Rectal smooth muscle tissue (tissue), 1 donor: ENCODE data around the gene VRK2.

Experiments
- H3K27ac ChIP-seq: one replicate; pipeline ENCODE4 v1.7.0; 2013; ENCODE audit warnings: low read depth, low read length, inconsistent platforms
- H3K27me3 ChIP-seq: one replicate; pipeline ENCODE4 v1.7.0; 2013; ENCODE audit warnings: low read length; ENCODE audit not compliant: control insufficient read depth, insufficient read depth
- H3K36me3 ChIP-seq: one replicate; pipeline ENCODE4 v1.7.0; 2013; ENCODE audit warnings: low read length; ENCODE audit not compliant: control insufficient read depth, insufficient read depth
- H3K4me1 ChIP-seq: one replicate; pipeline ENCODE4 v1.7.0; 2013; ENCODE audit warnings: low read length; ENCODE audit not compliant: control insufficient read depth, insufficient read depth
- H3K4me3 ChIP-seq: one replicate; pipeline ENCODE4 v1.7.0; 2013; ENCODE audit warnings: low read length
- H3K9ac ChIP-seq: one replicate; pipeline ENCODE4 v1.7.0; 2013; ENCODE audit warnings: low read length

The VRK2 gene

DNA sequence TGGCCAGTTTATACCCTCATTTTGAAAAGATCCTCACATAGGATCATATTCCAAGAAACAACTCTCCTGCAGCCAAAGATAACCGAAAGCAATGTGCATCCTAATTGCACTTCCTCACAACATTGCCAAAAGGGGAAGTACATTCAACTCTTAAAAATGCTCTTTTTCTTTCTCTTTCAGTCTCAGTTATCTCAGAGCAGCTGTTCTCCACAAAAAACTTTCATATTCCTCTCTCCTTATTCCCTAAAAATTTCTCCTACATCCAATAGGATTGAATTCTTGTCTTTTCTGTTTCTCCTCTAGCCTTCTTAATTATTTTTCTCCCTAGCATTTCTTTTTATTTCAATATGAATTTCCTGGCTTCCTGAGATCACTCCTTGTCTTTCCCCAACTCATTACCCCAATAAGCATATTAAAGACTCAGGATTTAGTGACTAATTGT, 7.4 kb upstream of the VRK2 start:
- no peak overlapping the region for H3K4me3 ChIP-seq
- H3K27ac ChIP-seq, result no peak overlapping the region

DNA sequence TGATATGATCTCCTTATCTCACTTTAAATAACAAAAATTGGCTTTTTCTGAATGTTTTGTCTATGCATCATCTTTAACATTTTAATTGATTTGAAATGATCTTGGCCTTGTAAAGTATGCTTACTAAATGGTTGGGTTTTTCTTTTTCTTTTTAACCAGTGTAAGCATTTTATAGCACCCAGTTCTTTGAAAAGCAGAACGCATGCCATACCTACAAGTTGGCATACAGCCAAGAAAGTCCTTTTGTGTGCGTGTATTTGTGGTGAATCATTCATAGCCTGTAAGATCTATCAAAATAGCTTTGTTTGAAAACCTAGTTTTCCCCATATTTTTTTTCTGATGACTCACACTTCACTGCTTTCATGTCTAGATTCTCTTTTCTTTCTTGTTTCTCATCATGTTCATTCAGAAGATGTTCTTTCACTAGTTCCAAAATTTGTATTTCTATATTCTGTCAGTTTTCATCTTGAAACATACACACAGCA, 4.1 kb upstream of the VRK2 start:
- Histone ChIP-seq H3K4me1 (peaks cover 6% of the 10 kb centered on the region), H3K27ac (no peak overlapping the region), H3K27me3 (no peaks in the 10 kb centered on the region), H3K4me3 (no peak overlapping the region), H3K36me3 (no peaks in the 10 kb centered on the region), H3K9ac (no peak overlapping the region)

More for the DNA sequence above, 7.4 kb upstream of the VRK2 start:
- H3K9ac ChIP-seq, result no peak overlapping the region
- no peaks in the 10 kb centered on the region for H3K4me1 ChIP-seq
- H3K27me3 ChIP-seq, result no peaks in the 10 kb centered on the region
- H3K36me3 ChIP-seq, result no peaks in the 10 kb centered on the region

DNA sequence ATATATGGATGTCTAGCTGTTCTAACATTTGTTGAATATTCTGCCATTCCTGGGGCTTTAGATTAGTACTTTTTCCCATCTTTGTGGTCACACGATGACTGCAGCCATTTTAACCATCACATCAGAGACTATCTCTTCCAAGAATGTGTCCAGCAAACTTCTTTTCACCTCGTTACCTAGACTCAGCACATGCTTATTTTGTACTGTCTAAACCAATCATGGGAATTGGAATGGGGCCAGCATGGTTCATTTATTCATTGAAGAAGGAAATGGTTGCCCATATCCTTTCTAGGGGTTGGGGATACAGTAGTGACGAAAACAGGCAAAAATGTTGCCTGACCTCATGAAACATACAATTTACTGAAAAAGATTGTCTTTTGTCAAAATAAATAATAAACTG, 2.5 kb upstream of the VRK2 start:
- Histone ChIP-seq H3K27ac (no peak overlapping the region), H3K9ac (no peak overlapping the region), H3K4me1 (peaks cover 6% of the 10 kb centered on the region), H3K27me3 (no peaks in the 10 kb centered on the region), H3K36me3 (no peaks in the 10 kb centered on the region), H3K4me3 (no peak overlapping the region)

DNA sequence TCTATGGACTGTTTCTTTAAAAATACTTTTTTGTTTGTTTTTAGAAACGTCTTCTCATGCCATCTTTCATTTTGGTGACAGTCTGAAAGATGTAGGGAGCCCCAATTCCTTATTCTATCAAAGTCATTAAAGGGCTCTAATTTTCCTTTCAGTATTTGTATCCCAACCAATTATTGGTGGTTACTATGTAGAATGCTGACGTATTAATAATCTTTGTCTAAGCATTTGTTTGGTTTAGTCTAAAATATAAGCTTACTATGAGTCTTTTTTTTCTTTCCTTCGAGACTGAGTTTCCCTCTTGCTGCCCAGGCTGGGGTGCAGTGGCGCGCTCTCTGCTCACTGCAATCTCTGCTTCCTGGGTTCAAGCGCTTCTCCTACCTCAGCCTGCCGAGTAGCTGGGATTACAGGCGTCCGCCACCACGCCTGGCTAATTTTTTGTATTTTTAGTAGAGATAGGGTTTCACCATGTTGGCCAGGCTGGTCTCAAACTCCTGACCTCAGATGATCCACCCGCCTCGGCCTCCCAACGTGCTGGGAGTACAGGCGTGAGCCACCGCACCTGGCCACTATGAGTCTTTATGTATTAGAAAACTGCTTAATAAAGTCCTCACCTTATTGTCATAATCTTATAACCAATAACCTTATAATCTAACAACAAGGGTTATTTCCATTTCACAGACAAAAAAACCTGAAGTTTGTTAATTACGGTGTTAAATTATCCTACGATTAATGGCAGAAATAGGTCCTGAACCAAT, 849 bp upstream of the VRK2 start:
- peak overlapping the region; percentile 76 for H3K9ac ChIP-seq
- H3K4me3 ChIP-seq, result peak overlapping the region; percentile 90
- H3K27me3 ChIP-seq, result no peaks in the 10 kb centered on the region
- peak overlapping the region; percentile 92 for H3K27ac ChIP-seq
- H3K4me1 ChIP-seq, result peaks cover 6% of the 10 kb centered on the region
- H3K36me3 ChIP-seq, result no peaks in the 10 kb centered on the region

DNA sequence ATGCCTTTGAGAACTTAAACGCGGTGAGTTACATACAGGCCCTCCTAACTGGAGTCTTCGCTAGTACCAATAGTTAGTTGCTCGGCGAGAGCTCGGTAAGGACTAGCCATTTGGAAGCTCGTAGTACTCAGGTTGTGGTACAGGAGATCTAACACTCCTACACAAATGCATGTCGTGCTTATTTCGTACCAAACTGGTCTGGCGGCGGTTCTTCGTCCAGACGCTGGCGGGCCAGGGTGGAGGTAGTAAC, 346 bp upstream of the VRK2 start:
- Histone ChIP-seq H3K4me3 (peak overlapping the region; percentile 90), H3K36me3 (no peaks in the 10 kb centered on the region), H3K9ac (peak overlapping the region; percentile 76), H3K4me1 (peaks cover 6% of the 10 kb centered on the region), H3K27me3 (no peaks in the 10 kb centered on the region), H3K27ac (peak overlapping the region; percentile 92)

DNA sequence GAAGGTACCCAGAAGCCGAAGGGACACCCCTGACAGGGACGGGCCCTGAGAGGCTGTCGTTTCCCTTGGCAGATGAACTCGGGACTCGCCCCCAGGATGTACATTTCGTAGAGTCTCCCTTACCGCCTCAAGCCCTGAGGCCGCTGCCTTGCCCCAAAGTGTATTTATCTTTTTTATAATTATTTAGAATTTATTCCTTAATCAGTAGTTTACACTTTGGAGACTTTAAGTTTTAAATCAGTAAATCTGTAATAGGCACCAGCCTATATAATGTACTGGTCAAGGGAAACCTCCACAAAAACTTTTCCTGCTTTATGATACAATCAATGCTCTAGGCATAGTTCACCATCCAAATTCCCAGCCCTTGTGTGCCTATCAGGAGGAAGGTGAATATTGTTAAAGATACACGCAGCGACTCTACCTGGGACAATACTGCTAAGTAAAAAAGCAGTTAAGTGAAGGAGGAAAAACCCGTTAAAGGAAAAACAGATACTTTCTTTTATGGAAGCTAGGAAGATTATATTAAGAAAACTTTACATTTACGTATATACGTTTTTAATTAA, 848 bp downstream of the VRK2 start:
- Histone ChIP-seq H3K4me1 (peaks cover 6% of the 10 kb centered on the region), H3K4me3 (peak overlapping the region; percentile 90), H3K9ac (peak overlapping the region; percentile 76), H3K36me3 (no peaks in the 10 kb centered on the region), H3K27me3 (no peaks in the 10 kb centered on the region), H3K27ac (peak overlapping the region; percentile 92)

DNA sequence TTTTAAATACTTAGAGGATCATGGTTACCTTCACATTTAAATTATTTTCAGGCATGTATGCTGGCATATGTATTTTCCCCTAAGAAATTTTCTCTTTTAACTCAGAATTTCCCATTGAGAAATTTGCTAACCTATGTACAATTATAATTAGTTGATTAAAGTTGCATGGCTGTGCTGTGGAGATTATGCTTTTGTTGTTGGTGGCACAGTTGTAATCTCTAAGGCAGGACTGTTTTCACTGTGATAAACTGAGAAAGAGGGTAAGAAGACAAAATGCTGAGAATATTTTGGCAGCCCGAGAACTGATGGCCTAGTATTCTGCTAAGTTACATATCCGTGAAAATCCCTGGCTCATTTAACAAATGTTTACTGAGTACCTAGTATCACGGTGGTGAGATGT, 1.4 kb downstream of the VRK2 start:
- Histone ChIP-seq H3K27me3 (no peaks in the 10 kb centered on the region), H3K36me3 (no peaks in the 10 kb centered on the region), H3K4me3 (no peak overlapping the region), H3K9ac (no peak overlapping the region), H3K27ac (no peak overlapping the region), H3K4me1 (peaks cover 6% of the 10 kb centered on the region)

DNA sequence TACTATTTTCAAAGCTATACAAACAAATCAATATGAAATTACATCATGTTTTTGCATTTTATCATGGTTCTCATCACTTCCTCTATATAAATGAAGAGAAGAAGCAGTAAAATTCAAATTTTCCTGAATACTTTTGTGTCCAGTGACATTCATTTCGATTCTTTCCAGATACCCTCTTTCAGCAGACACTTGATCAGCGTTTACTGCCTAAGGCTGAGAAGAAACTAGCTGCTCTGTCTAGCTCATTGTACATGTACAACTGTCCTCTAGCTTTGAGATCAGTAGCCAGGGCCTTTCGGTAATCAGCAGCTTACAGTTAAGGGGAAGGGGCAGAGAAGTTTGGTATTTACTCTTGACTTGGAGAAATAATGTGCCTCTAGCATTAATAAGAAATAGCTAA, 4.8 kb downstream of the VRK2 start:
- H3K4me3 ChIP-seq, result no peak overlapping the region
- no peaks in the 10 kb centered on the region for H3K27me3 ChIP-seq
- H3K27ac ChIP-seq, result no peak overlapping the region
- H3K9ac ChIP-seq, result no peak overlapping the region
- no peaks in the 10 kb centered on the region for H3K36me3 ChIP-seq
- H3K4me1 ChIP-seq, result no peaks in the 10 kb centered on the region

DNA sequence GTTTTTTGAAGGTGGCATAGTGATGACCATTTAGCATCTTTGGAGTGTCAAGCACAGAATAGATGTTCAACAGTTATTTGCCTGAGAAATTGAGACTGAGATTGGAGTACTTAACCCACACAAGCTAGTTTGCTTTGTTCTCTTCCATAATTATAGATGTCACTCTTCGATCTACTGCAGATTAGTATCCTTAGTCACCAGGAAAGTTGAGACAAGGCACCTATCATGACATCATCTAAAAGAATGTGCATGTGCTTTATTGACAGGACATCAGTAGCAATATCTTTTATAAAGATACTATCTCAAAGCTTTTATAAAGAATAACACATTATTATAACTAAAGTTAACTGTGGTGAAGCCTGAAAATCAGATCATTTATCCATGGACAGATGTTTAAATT, 6.4 kb downstream of the VRK2 start:
- Histone ChIP-seq H3K4me1 (no peaks in the 10 kb centered on the region), H3K4me3 (no peak overlapping the region), H3K36me3 (no peaks in the 10 kb centered on the region), H3K27ac (no peak overlapping the region), H3K27me3 (no peaks in the 10 kb centered on the region), H3K9ac (no peak overlapping the region)

DNA sequence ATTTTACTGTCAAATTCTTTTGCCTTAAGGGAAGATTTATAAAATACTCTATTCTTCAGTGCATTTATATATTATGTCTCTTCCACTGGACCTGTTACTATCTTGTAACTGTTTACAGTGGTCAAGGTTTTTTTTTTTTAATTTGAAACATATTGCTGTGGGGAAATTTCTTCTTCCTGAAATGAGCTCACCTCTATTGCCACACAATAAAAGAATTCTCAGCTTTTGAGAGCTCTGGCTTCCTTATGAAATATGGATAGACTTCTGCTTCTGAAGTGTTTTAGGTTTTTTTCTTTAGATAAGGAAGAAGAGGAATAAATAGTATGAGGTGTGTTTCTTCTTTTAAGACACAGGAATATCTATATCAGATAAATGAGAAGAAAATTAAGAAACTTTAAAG, 7.7 kb downstream of the VRK2 start:
- Histone ChIP-seq H3K27me3 (no peaks in the 10 kb centered on the region), H3K36me3 (no peaks in the 10 kb centered on the region), H3K4me3 (no peak overlapping the region), H3K27ac (no peak overlapping the region), H3K4me1 (no peaks in the 10 kb centered on the region), H3K9ac (no peak overlapping the region)

DNA sequence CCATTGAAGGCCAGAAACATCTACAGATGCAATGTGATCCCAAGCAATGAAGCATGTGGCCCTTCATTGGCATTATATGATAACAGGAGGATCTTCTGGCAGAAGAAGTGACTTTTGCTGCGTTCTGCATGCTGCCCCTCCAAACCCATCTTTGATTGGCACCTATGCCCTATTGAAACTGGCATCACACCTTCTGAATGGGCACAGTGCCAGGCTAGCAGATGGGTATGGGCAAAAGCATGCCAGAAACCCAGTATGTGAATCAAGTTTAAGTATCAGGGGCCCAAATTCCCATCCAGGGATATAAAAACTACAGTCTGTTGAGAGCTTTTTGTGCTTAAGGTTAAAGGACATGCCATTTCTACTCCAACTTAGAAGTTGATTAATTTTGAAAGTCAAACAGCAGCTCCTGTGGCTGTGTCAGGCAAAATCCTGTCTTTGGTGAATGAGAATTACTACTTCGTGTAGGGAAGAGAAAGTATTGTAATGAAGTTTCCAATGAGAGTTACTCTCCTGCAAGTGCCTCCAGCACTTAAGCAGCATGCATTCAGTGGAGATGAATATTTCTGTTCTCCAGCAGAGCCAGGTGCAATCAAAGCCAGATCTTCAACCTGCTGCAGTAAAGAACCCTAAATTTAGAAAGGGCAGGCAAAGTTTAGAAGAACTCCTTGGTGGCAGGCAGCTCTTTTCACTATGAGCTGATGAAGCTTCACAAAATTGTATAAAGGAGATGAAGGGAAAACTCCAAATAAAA, 8.6 kb downstream of the VRK2 start:
- Histone ChIP-seq H3K4me1 (no peaks in the 10 kb centered on the region), H3K27ac (no peak overlapping the region), H3K4me3 (no peak overlapping the region), H3K9ac (no peak overlapping the region), H3K36me3 (no peaks in the 10 kb centered on the region), H3K27me3 (no peaks in the 10 kb centered on the region)

DNA sequence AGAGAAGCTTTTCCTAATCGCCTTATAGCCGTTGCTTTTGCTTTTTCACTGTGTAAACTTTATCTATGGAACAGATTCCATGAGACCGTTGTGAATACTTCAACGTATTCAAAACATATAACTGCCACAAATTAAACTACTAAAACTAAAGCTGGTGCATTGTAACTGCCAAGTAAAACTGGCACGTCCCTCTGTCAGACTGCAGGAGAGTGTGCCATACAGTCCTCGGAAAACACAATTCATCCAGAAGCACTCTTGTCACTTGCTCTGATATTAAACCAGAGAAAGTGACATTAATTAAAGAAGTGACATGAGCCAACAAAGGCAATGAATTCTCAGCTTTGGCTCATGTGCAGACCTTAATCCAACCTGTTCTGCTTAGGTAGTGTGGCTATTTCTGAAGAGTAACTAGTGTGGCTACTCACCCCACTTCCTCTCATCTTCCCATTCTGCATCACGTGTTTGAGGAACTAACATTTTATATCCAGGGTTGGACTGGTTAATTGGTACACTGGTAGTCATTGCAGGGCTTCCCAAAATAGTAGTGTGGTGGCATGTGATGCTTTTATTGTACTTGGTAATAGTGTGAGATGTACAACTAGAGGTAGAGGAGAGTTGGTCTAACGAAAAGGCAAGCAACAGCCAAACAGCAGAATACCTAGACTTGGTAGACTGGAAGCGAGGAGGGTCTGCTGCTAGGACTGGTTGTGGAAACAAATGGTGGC, 9.7 kb downstream of the VRK2 start:
- Histone ChIP-seq H3K4me1 (no peaks in the 10 kb centered on the region), H3K36me3 (no peaks in the 10 kb centered on the region), H3K4me3 (no peak overlapping the region), H3K27ac (no peak overlapping the region), H3K27me3 (no peaks in the 10 kb centered on the region), H3K9ac (no peak overlapping the region)
